GM20431 (cell line): Measurements from ENCODE around the gene TRIM58.

Experiments used
- in situ Hi-C: fragments of 300-500 bp; cut with MseI, MboI; formaldehyde crosslinking; loops from one replicate; pipeline ENCODE4 v1.15.0; 2020; ENCODE audit warnings: low sequenced_read_pairs; ENCODE audit not compliant: unreplicated experiment

TRIM58 gene

DNA sequence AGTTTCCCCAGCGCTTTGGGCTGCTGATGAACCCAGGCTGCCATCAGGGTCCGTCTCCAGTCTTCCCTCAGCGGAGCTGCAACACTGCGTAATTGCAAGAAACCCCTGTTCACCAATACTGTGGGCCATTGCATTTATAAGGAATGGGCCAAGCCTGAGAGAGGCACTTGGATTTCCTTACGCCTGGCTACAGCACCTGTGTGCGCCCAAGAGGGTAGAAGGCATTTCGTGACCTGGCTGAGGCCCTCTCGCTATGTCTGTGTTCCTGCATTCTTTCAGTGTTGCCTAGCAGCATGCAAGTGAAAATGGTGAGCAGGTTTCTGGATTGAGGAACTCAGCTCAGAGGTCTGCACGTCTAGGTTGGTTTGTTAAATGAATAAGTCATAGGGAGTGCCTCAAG lies 26.4 kb downstream of the TRIM58 start:
- in situ Hi-C loops: no loop called here

DNA sequence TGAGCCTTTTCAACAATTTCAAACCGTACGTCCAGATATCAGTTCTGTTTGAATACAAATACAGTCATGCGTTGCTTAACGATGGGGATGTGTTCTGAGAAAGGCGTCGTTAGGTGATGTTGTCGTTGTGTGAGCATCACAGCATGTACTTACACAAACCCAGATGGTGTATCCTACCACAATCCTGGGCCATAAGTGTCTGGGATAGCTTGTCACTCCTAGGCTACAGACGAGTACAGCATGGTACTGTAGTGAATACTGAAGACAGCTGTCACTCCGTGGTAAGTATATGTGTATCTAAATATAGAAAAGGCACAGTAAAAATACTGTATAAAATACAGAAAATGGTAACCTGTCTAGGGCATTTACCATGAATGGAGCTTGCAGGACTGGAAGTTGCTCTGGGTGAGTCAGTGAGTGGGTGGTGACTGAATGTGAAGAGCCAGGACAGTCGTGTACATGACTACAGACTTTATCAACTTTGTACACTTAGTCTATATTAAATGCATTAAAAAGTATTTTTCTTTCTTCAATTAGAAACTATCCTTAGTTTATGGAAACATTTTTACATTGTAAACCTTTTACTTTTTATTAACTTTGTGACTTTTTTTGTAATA lies 27.9 kb downstream of the TRIM58 start:
- in situ Hi-C loops: no loop called here

DNA sequence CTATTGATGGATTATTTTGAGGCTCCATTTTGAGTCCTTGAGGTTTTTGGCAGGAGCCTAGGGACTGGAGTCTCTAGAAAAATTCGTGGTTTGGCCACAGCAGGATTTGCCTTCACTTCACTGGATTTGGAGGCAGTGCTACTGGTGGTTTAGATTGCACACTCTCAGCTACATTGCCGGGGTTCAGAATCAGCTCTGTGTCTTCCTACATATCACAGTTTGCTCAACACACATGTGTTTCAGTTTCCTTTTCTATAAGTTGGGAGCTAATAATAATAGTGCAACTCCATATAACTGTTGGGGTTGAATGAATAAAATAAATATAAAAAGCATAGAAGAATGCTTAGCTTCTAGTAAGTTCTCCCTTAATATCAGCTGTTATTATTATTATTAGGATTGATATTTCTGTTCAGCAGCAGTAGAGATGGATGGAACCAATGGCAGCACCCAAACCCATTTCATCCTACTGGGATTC lies 38.2 kb downstream of the TRIM58 start, which contains the start of gene OR2W3:
TSS of gene OR2W3 (plus strand) at position 425 of the 475 bp plus-strand sequence. CDS start at position 425, 0 bp downstream.
- in situ Hi-C loops: no loop called here

DNA sequence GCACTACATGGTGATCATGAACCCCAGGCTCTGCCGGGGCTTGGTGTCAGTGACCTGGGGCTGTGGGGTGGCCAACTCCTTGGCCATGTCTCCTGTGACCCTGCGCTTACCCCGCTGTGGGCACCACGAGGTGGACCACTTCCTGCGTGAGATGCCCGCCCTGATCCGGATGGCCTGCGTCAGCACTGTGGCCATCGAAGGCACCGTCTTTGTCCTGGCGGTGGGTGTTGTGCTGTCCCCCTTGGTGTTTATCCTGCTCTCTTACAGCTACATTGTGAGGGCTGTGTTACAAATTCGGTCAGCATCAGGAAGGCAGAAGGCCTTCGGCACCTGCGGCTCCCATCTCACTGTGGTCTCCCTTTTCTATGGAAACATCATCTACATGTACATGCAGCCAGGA lies 39.0 kb downstream of the TRIM58 start:
- in situ Hi-C loops: no loop called here

DNA sequence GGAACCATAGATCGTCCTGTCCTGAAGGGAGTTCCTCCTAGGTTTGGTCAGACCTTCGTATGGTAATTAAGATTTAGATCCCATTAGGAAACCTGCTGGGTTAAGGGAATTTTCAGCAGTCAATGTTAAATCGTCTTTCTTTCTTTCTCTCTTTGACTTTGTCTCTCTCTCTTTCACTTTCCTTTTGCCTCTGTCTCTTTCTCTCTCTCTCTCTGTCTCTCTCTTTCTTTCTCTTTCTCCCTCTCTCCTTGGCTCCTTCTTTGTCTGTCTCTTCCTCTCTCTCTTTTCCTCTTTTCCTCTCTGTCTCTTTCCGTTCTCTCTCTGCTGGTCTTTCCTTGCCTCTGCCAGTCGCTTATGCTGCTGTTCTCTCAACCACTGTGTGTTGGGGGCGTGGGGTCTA lies 47.1 kb downstream of the TRIM58 start:
- in situ Hi-C loops: no loop called here

DNA sequence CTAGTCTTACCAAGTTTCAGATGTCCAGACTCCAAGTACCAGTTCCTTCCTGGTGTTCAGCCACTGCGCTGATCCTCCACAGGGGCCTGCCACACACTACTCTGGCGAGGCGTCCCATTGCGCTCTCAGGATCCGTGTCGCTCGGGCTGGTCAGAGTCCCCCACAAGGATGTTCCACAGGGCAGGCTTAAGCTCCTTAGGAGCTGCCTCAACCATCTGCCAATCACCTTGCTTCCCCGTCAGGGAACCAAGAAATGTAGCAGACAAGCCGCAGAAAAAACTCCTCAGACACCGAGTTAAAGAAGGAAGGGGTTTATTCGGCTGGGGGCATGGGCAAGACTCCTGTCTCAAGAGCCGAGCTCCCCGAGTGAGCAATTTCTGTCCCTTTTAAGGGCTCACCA lies 48.2 kb downstream of the TRIM58 start:
- in situ Hi-C loops: no loop called here

DNA sequence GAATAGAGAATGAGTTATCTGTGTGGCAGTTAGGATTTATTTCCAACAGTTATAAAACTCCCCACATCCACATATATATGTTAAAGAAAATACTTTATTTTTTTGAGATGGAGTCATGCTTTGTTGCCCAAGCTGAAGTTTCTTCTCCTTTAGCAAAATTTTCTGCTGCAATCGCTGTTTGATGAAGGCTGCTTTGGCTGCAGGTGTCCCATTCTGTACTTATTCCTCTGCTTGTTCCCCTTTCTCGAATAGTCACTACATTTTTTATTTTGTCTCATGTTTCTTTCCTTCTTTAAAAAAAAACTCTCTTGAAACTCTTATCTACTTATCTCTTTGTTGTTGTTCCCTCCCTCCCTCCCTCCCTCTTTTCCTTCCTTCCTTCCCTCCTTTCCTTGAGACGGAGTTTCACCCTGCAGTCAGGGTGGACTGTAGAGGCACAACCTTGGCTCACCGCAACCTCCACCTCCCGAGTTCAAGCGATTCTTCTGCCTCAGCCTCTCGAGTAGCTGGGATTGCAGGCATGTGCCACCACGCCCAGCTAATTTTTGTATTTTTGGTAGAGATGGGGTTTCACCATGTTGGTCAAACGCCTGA lies 49.0 kb downstream of the TRIM58 start:
- in situ Hi-C loops: no loop called here

DNA sequence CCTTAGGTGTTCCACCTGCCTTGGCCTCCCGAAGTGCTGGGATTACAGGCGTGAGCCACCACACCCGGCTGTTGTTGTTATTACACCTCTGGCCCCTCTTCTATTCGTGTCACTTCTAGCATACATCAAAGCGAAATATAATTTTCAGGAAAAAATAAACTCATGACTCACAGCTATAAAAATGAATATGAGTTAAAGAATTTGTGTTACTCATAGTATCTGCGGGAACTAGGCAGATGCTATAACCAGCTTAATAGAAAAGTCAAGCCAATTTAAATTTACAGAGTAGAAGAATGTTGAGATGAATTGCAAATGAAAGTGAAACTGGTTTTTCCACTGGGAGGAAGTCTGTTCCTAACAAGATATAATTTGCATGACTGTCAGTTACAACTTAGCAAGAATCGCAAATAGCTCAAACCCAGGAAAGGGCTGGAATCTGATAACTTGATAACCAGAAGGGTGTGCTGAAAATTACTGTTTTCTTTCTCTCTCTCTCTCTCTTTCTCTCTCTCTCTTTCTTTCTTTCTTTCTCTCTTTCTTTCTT lies 49.6 kb downstream of the TRIM58 start:
- in situ Hi-C loops: no loop called here

DNA sequence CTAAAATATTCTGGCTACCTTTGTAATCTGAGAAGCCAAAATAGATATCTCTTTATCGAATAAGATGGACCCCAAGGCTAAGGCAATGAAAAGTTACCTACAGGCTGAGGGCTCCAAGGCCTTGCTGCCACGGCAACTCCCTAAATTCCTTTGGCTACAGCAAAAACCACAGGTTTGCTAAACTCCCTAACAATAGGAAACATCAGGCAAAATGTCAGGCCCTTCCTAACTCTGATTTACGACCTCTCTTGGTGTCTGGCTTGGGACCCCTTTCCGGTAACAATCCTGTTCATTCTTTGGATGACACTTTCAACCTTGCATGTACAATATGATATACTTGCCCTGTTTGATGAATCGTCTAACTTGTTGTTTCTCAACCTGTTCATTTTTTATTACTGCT lies 51.8 kb downstream of the TRIM58 start:
- in situ Hi-C loops: no loop called here

DNA sequence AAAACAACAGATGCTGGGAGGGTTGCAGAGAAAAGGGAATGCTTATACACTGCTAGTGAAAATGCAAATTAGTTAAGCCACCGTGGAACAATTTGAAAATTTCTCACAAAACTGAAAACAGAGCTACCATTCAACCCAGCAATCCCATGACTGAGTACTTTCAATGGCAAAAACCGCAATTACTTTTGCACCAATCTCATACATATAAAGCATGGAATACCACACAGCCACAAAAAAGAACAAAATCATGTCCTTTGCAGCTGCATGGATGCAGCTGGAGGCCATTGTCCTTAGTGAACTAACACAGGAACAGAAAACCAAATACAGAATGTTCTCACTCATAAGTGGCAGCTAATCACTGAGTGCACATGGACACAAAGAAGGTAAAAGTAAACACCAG lies 56.8 kb downstream of the TRIM58 start:
- in situ Hi-C loops: no loop called here

DNA sequence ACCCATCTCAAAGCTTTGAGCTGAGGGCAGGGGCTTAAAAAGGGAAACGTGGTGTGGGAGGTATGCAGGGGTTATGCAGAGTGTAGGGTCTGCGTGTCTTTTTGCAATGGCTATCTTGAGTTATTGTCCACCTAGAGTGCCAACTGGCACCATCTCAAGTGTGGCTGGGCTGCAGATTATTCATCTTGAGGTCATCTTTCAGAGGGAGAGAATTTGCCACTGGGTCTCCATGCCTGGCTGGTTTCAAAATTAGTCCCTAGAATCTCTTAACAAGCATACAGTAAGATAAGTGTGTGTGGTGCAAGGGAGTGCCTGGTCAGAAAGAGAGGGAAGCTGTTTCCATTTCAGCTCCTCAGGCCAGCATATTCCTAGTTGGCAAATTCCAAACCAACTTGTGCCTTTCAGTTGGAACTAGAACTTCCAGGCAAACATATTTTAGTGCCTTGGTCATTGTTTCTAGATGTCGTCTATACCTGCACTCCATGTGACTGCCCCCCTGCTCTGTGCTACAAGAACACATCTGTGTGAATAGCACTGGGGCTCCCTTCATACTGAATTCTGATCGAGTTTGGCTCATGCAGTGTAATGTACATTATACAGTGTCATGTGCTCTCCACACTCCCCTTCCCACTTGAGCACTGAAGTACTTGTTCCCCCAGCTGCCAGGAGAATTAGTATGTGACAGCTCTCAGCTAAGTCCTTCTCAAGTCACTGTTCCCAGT lies 58.1 kb downstream of the TRIM58 start:
- in situ Hi-C loops: no loop called here

DNA sequence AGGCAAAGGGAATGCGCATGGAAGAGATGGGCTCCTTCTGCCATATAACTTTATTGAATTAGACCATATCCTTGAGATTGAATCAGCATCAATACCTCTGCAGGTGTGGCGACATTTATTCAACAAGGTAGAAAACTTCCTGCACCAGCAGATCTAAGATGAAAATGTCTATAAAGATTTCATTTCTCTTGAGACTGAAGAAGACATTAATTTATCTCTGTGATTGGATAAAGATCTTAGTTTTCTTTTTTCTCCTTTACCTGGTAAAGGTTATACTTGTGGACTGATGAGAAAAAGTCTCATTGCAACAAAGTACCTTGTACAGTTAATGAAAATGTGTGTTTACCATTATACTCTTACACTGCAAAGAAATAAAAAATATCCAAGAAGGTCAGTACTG lies 63.0 kb downstream of the TRIM58 start, which contains the start of gene OR2T8:
TSS of gene OR2T8 (plus strand) at position 301 of the 400 bp plus-strand sequence. CDS start 766 bp downstream, outside the sequence.
- in situ Hi-C loops: no loop called here

DNA sequence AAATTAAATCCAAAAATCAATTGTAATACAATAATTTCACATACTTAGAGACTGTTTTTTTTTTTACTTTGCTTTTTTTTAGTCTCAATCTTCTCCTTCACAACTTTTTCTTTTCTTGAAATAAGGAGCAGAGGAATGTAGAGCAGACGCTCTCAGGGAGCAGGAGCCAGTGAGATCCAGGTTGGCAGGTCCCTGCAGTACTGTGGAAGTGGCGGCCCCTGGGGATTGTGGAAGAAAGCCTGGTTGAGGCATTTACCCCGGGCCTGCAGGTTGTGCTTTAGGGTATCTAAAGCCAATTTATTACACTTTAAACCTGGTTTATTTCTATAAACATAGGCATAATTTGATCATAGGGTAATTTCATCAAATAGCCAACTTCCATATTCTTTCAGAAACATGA lies 67.0 kb downstream of the TRIM58 start:
- in situ Hi-C loops: no loop called here

DNA sequence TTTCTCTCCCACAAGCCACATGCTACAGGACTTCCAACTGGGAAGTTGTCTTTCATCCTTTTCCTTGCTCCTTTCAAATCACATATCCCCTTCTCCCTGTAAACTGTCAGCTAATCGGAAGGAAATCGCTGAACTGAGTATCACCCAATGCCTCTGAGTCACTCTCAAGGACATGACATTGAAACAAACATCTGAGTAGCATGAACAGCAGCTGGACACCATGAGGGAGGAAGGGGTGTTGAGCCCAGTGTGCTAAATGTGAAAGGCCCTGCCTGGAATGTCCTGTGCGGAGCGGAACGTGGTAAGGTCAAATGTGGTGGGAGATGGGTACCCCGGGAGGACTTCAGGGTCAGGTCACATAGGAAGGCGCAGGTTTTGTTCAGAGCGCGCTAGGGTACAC lies 67.9 kb downstream of the TRIM58 start, which contains the start of gene OR2AJ1:
TSS of gene OR2AJ1 (plus strand) at position 22 of the 400 bp plus-strand sequence. CDS start 8,880 bp downstream, outside the sequence.
- in situ Hi-C loops: no loop called here
